NOMO-1 (cell line): ENCODE data around the gene COMMD9.

Experiments used
- DNase-seq, 2 experiments: peaks; one replicate each; lab custom pipeline; 2025; ENCODE audit not compliant: unreplicated experiment in 2 of 2; lab: John Stamatoyannopoulos, UW

The COMMD9 gene

GRCh38 chr11:36227044-36227443, 62.2 kb downstream of the COMMD9 start:
- no peak for DNase-seq

GRCh38 chr11:36224209-36224882, 64.9 kb downstream of the COMMD9 start:
- DNase-seq, result no peak

- no peak for DNase-seq
Observed at GRCh38 chr11:36222831-36223635, 66.2 kb downstream of the COMMD9 start.
